Activated T-helper 1 cell treated with anti-CD3 and anti-CD28 coated beads, Interleukin-12 subunit alpha, Interleukin-12 subunit beta, Interleukin-2, Interleukin-4 antibody, amounts not matched to agents 30 ng/mL and 10 ng/mL and 1 ng/mL, durations not matched to agents 14 hours and 24 hours and 36 hours (primary cell): ENCODE measurements around the gene AOPEP. TPM values are rescaled to one million over a fixed set of nuclear protein-coding genes. Genes with fewer than 3 reads are reported as not detected.

ENCODE experiments used
- DNase-seq: peaks from one replicate; pipeline ENCODE4 v3.0.0; 2021; ENCODE audit warnings: low spot score
- H3K27ac Mint-ChIP-seq: one replicate; pipeline ENCODE4 v1.8.0; 2021; ENCODE audit warnings: mild to moderate bottlenecking, mixed read lengths
- H3K27me3 Mint-ChIP-seq: one replicate; pipeline ENCODE4 v1.8.0; 2022; ENCODE audit warnings: mild to moderate bottlenecking, moderate library complexity, mixed read lengths; ENCODE audit not compliant: insufficient read depth
- H3K36me3 Mint-ChIP-seq: one replicate; pipeline ENCODE4 v1.8.0; 2021; ENCODE audit warnings: low read depth, mixed read lengths
- H3K4me1 Mint-ChIP-seq: one replicate; pipeline ENCODE4 v1.8.0; 2021; ENCODE audit warnings: low read depth, mixed read lengths
- H3K4me3 Mint-ChIP-seq: one replicate; pipeline ENCODE4 v1.8.0; 2021; ENCODE audit warnings: mild to moderate bottlenecking, moderate library complexity, mixed read lengths
- H3K9me3 Mint-ChIP-seq: one replicate; pipeline ENCODE4 v1.8.0; 2021; ENCODE audit warnings: mixed read lengths
- intact Hi-C: fragments of 100-400 bp; cut with micrococcal nuclease; formaldehyde crosslinking; loops from one replicate; pipeline ENCODE4 v1.15.1; 2024
- total RNA-seq: library from RNA; stranded (reverse); gene quantifications from 2 replicates; pipeline ENCODE4 v1.2.3, GENCODE V29; 2022

Gene AOPEP
- total RNA-seq, 1 donor from 2014 or later = 22.5 TPM

DNA sequence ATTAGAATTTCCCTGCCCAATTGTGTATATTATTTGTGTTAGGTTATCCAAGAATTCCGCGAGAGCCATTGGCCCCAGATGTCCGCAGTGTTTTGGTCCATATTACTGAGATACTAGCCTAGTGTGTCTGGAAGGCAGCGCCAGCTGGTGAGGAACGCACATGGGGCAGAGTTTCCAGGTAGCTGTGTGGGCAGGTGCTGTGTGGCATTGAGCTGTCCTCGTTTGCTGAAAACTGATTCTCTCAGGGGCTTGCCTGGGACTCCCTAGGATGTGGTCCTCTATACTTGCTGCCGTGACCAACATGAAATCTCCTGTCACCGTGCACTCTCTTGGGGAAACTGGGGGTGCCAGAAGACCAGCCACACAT lies 302.3 kb downstream of the AOPEP start:
- H3K9me3 Mint-ChIP-seq = no peaks in the 10 kb centered on the region
- no peak overlapping the region for H3K4me3 Mint-ChIP-seq
- DNase-seq = no peak
- H3K36me3 Mint-ChIP-seq = no peaks in the 10 kb centered on the region
- no peak overlapping the region for H3K27ac Mint-ChIP-seq
- intact Hi-C loops = no loop called here
- H3K27me3 Mint-ChIP-seq = no peaks in the 10 kb centered on the region
- H3K4me1 Mint-ChIP-seq = peaks cover 14% of the 10 kb centered on the region

DNA sequence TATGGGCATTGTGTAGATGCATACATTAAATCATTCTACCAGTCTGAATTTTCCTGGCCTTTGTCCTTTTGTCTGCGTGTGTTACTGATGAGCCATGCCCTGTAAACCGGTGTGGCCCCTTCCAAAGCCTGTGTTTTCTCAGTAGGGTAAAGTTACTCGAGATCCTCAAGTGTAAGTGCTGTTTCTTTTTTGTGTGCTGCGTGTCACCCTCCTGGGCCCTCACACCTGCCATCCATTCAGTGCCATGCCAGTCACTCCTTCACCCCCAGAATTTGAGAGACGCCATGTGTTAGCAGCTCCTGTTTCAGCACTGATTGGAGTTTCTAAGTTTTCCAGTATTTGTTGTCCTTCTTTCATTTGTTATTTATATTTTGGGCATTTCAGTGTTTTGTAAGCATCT lies 302.8 kb downstream of the AOPEP start:
- Mint-ChIP-seq H3K27me3 (no peaks in the 10 kb centered on the region), H3K4me1 (peaks cover 14% of the 10 kb centered on the region), H3K9me3 (no peaks in the 10 kb centered on the region), H3K4me3 (no peak overlapping the region), H3K27ac (no peak overlapping the region), H3K36me3 (no peaks in the 10 kb centered on the region)
- intact Hi-C loops = no loop called here
- no peak for DNase-seq

DNA sequence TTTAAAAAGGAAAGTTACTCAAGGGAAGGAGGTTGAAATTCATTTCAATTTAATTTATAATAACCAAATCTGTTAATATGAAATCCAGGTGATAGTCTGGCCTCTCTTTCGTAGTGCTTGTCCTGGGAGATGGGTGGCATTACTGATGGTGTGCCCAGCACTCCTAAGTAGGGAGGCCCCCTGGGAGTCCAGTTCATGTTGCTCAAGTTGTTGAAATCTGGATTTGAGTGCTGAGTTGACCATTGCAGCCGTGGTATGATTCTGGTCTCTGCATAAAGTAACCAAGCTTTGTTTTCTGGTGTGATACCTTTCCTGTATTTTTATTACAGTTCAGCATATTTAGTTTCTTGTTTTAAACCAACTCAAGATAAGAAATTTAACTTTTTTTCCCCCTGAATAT lies 303.2 kb downstream of the AOPEP start:
- Mint-ChIP-seq H3K9me3 (no peaks in the 10 kb centered on the region), H3K27me3 (no peaks in the 10 kb centered on the region), H3K27ac (no peak overlapping the region)

GRCh38 chr9:95030344-95030743 lies 303.8 kb downstream of the AOPEP start:
- no peak overlapping the region for H3K27ac Mint-ChIP-seq
- H3K4me3 Mint-ChIP-seq = no peak overlapping the region
- H3K4me1 Mint-ChIP-seq = peaks cover 14% of the 10 kb centered on the region
- no peaks in the 10 kb centered on the region for H3K36me3 Mint-ChIP-seq
- no peak for DNase-seq
- intact Hi-C loops = no loop called here
- H3K27me3 Mint-ChIP-seq = no peaks in the 10 kb centered on the region
- H3K9me3 Mint-ChIP-seq = no peaks in the 10 kb centered on the region

More for the DNA sequence above, 303.2 kb downstream of the AOPEP start:
- DNase-seq = no peak
- intact Hi-C loops = no loop called here
- Mint-ChIP-seq H3K4me3 (no peak overlapping the region), H3K36me3 (no peaks in the 10 kb centered on the region), H3K4me1 (peaks cover 14% of the 10 kb centered on the region)

GRCh38 chr9:95030920-95031642 lies 304.6 kb downstream of the AOPEP start:
- H3K9me3 Mint-ChIP-seq = no peaks in the 10 kb centered on the region
- intact Hi-C loops = no loop called here
- no peak overlapping the region for H3K4me3 Mint-ChIP-seq
- no peak for DNase-seq
- H3K36me3 Mint-ChIP-seq = no peaks in the 10 kb centered on the region
- H3K4me1 Mint-ChIP-seq = peaks cover 14% of the 10 kb centered on the region
- no peaks in the 10 kb centered on the region for H3K27me3 Mint-ChIP-seq
- H3K27ac Mint-ChIP-seq = no peak overlapping the region

DNA sequence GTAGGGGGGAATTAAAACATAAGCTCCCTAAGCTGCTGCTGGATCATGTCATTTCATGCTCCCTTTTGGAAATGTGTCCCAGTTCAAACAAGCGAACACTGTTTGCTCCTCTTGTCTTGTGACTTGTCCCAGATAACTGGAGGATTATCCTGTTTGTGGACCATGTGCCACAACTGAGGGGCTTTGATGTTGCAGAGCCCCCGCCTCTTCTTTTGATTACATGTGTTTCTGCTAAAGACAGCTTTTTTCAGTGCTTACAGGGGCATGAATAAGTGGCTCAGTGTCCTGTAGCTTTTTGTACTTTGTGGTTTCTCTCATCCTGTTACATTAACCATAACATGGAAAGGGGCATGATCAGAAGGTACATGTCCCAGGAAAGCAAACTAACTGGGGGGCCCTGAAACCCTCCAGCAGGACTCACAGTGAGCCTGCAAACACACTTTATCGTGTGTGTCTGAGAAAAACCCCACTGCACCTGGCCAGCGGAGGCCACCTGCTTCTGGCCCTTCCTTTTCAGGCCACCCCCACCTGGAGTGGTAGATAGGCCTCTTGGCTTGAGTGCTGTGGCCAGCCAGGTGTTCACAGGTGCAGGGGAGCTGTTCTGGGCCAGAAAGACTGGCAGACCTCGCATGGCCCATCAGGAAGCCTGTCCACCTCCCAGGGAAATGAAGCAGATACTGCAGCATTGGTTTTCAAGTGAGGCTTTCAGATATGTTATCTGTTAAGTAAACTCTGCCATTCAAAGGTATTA lies 305.4 kb downstream of the AOPEP start:
- no peak for DNase-seq
- no peak overlapping the region for H3K27ac Mint-ChIP-seq
- no peaks in the 10 kb centered on the region for H3K27me3 Mint-ChIP-seq
- intact Hi-C loops = no loop called here
- no peaks in the 10 kb centered on the region for H3K36me3 Mint-ChIP-seq
- H3K4me1 Mint-ChIP-seq = peaks cover 14% of the 10 kb centered on the region
- no peaks in the 10 kb centered on the region for H3K9me3 Mint-ChIP-seq
- H3K4me3 Mint-ChIP-seq = no peak overlapping the region

GRCh38 chr9:95032580-95033341 lies 306.3 kb downstream of the AOPEP start:
- Mint-ChIP-seq H3K36me3 (no peaks in the 10 kb centered on the region), H3K27ac (no peak overlapping the region), H3K4me3 (no peak overlapping the region), H3K9me3 (no peaks in the 10 kb centered on the region), H3K27me3 (no peaks in the 10 kb centered on the region), H3K4me1 (peaks cover 14% of the 10 kb centered on the region)
- DNase-seq = no peak
- intact Hi-C loops = no loop called here

DNA sequence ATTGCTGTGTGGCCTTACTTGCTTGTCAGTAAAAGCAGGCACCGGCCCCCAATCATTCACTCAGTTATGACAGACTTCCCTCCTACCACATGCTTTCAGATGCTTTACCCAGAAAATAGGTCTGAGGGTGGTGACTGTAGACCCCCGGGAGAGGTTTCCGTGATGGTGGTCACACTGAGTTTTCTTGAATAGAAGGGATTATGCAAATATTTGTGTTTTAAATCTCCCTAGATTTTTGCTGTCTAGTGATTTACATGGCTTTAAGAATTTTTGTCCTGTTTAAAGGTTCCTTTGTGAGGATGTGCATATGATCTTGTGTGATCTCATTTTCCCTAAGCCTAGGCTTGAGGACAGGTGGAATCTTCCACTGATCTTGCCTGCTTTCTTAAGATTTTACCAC lies 309.3 kb downstream of the AOPEP start:
- Mint-ChIP-seq H3K27me3 (no peaks in the 10 kb centered on the region), H3K36me3 (no peaks in the 10 kb centered on the region), H3K4me1 (peaks cover 10% of the 10 kb centered on the region), H3K4me3 (no peak overlapping the region), H3K27ac (no peak overlapping the region), H3K9me3 (no peaks in the 10 kb centered on the region)
- intact Hi-C loops = no loop called here
- DNase-seq = no peak

DNA sequence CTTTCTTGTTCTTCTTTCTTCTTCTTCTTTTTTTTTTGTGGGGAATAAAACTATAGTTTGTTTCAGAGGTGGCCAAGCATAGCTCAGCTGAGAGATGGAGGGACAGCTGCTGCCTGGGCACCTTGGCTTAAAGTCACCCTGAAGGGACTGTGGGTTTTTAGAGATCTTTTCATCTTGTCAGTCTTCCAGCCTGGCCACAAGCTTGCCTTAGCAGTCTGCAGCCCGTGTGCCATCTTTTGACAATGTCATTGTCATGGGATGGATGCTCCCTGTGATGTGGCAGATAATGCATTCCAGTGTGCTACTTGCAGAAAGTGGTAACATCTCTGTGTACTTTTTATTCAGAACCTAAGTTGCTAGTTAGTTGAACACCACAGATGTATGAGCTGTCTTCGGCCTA lies 310.2 kb downstream of the AOPEP start:
- intact Hi-C loops = no loop called here
- no peak overlapping the region for H3K27ac Mint-ChIP-seq
- no peak for DNase-seq
- H3K4me3 Mint-ChIP-seq = no peak overlapping the region
- no peaks in the 10 kb centered on the region for H3K27me3 Mint-ChIP-seq
- H3K9me3 Mint-ChIP-seq = no peaks in the 10 kb centered on the region
- no peaks in the 10 kb centered on the region for H3K36me3 Mint-ChIP-seq
- peaks cover 4% of the 10 kb centered on the region for H3K4me1 Mint-ChIP-seq

DNA sequence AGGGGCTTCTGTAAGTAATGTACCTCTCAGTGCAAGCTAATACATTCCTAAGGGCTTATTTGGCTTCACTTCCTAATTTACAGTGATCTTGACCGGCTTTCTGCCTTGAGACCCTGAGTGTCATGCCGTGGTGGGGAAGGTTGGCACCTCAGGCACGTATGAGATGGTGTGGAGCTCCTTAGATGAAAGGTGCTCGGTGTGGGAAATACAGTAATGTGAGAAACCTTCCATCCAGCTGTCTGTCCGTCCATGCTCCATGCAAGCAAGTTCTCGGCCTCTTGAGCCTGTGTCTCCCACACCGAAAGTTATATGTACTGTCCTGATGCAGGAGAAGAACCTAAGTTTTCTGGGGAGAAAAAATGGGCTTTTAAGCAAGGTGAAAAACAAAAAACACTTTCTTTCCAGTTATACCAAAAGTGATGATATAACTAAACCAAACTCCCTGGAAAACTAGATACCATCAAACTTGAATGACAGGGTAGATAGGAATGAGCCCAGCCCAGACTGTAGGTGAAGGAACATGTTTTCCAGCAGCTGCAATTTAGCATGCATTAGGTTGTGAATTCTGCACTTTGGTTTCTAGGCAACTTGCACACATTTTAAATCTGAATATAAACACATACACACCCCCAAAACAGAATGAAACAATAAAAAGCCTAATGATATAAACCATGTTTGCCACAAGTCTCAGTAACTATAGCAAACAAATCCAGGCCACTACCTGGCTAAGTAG lies 311.5 kb downstream of the AOPEP start:
- Mint-ChIP-seq H3K27ac (no peak overlapping the region), H3K4me3 (no peak overlapping the region), H3K27me3 (no peaks in the 10 kb centered on the region), H3K36me3 (no peaks in the 10 kb centered on the region), H3K4me1 (no peaks in the 10 kb centered on the region), H3K9me3 (no peaks in the 10 kb centered on the region)
- intact Hi-C loops = no loop called here
- no peak for DNase-seq

GRCh38 chr9:95038666-95039065 lies 312.2 kb downstream of the AOPEP start:
- Mint-ChIP-seq H3K36me3 (no peaks in the 10 kb centered on the region), H3K27me3 (no peaks in the 10 kb centered on the region), H3K9me3 (no peaks in the 10 kb centered on the region), H3K27ac (no peak overlapping the region), H3K4me1 (no peaks in the 10 kb centered on the region), H3K4me3 (no peak overlapping the region)
- intact Hi-C loops = no loop called here
- no peak for DNase-seq

DNA sequence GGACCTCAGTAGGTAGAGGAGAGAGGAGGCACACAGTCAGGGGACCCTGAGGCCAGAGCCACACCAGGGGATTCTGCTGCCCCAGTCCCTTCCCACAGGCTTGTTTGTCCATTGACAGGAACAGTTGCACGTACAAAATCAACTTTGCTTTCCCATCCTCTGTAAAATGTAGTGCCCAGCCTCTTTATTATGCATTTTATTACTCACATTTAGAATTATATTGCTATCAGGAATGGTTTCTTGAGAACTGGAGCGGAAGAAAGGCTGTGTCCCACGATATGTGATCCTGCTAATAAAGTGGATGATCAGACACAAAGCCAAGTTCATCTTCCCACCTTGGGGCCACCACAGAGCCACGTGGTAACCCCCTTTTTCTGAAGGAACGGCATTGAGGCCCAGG lies 313.6 kb downstream of the AOPEP start:
- H3K4me3 Mint-ChIP-seq = no peak overlapping the region

More for the DNA sequence above, 313.6 kb downstream of the AOPEP start:
- H3K4me1 Mint-ChIP-seq = no peaks in the 10 kb centered on the region
- no peaks in the 10 kb centered on the region for H3K36me3 Mint-ChIP-seq
- DNase-seq = no peak
- no peaks in the 10 kb centered on the region for H3K9me3 Mint-ChIP-seq
- no peaks in the 10 kb centered on the region for H3K27me3 Mint-ChIP-seq
- no peak overlapping the region for H3K27ac Mint-ChIP-seq
- intact Hi-C loops = no loop called here
